Kidney glomerular epithelial cell (primary cell): ENCODE results near the gene CMTM8.

Experiments
- DNase-seq: peaks from one replicate; lab custom pipeline; 2025; lab: John Stamatoyannopoulos, UW

Gene CMTM8

DNA sequence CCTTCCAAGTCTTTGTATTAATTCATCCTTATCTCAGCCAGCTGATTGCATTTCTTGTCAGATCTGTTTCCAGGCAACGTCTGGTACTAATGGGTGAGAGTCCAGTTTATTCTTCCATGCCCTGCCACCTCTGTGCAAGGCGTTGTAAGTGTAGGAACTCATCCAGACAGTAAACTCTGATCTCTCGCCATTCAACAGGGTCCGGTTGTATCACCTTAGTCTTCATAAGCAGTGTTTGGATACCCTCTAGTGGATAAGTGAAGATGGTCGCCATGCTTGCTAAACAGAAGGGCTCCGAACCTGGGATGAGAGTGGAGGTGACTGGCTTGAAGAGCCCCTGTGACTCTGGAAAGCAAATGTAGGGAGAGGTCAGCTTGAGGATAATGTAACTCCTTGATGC lies 101.6 kb downstream of the CMTM8 start:
- peak; percentile 71 for DNase-seq

GRCh38 chr3:32340611-32341365 lies 102.3 kb downstream of the CMTM8 start:
- no peak for DNase-seq

DNA sequence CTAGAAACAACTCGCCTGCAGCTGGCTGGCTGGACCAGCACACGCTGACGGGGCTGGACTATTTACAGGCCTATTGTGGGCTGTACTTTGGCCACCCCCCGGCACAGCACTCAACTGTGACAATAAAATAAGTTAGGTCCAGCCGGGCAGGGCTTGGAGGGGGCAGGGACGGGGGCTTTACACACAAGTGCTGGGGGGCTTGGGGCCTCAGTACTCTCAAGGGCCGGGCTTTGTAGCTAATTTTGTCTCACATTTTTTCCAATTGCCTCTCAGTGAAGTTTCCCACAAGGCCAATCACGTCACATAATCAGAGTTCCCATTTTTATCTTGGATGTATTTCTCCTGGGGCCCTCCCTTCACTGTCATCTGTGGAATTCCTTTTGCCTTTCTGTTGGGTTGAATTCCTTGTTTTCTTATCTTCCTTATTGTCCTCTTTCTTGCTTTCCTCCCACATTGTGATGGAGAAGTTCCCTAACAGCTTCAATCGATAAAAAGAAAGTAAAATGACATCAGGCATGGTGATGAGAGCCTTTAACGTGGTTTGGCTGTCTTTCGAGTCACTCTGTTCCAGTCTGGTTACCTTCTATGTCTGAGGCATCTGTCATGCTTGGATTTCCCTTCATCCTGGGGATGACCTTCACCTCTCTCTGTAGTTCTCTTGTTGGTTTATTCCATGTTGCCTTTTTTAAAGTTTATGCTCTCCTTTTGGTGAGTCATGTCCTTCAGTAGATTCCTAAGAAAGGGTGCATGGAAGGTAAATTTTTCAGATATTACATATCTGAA lies 109.1 kb downstream of the CMTM8 start:
- DNase-seq, result peak; percentile 53

- no peak for DNase-seq
Observed at GRCh38 chr3:32349184-32349583, 110.7 kb downstream of the CMTM8 start.

GRCh38 chr3:32352563-32352962 lies 114.1 kb downstream of the CMTM8 start:
- DNase-seq, result no peak

GRCh38 chr3:32353351-32353750 lies 114.9 kb downstream of the CMTM8 start:
- no peak for DNase-seq

- DNase-seq, result no peak
Observed at GRCh38 chr3:32354362-32354778, 115.9 kb downstream of the CMTM8 start.

DNA sequence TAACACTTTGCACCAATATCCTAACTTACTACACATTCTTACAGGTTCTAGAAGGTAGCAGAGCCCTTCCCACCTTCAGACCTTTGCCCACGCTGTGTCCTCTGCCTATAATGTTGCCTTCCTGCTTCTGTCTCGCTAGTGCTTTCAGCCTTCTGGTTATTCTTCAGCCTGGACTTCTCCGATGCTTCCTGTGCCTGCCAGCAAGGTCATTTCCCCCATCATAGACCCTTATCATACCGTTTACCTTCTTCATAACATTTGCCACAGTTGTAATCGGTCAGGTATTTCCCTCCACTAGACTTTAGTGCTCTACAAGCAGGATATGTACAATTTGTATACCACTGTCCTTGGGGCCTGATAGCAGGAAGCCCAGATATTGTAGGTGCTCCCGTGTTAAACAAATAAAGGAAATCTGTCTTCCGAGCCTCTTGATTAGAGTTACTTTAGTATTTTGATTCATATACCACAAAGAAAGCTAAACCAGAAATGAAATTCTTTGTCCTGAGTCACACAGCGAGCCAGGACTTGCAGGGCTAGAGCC lies 117.3 kb downstream of the CMTM8 start:
- no peak for DNase-seq

DNA sequence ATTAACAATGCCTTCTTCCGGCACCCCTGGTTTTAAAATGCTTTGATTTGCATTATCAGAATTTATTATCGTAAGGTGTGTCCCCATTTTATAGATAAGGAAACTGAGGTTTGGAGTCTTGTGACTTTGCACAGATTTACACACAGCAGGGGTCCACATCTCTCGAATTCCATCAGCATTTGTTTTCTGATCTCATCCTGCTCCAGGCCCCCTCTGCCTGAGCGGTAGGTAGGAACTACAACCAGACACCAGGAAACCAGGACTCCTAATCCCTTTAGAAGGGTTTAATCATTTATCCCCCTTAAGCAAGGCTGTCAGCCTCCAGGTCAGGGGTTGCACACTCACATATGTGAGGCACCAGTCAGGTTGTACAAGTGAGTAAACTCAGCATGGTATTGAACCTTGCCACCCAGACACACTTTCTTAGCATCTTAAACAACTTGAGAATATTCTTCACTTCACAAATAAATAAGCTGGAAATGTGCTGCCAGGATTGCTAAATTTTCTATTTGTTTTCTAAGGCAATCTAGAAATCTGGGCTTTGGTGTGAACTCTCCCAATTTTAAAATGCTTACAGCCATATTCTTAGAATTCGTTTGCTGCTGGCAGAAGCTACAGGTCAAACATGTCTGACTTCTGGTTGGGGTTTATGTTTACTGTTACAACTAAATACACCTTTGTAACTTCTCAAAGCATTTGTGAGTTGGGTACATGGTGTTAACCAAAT lies 121.4 kb downstream of the CMTM8 start:
- no peak for DNase-seq

- DNase-seq, result no peak
Observed at GRCh38 chr3:32360493-32360827, 122.0 kb downstream of the CMTM8 start.

DNA sequence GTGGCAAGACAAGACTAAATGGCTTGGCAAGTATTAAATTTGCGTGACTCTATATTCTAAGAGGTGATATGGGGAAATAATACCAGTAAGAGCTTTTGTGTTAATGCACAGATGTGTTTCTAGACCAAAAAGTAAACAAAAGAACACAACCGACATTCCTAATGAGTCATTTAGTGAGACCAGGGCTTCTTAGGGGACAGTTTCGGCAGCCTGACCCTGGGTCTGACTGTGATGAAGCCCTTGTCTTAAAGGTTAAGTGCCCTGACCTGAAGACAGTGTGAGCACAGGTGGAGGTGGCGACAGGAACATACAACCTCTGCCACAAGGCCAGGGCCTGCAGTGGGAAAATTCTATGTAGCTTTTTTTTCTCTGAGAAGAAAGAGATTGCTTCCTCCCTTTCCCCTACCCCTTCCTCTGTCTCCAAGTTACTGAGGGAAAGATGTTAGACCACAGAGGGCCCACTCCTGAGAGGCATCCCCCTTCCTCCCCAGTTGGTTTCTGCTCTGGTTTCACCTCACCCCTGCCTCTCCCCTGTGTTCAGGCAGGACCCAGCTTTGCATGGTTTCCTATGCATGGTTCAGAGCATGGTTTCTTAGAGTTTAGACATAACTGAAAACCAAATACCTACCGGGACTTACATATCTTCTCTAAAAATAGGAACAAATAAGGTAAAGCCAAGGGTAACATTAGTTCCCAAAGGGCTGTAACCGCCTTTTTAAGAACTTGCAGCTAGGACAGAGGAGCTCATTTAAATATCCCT lies 128.3 kb downstream of the CMTM8 start:
- no peak for DNase-seq

DNA sequence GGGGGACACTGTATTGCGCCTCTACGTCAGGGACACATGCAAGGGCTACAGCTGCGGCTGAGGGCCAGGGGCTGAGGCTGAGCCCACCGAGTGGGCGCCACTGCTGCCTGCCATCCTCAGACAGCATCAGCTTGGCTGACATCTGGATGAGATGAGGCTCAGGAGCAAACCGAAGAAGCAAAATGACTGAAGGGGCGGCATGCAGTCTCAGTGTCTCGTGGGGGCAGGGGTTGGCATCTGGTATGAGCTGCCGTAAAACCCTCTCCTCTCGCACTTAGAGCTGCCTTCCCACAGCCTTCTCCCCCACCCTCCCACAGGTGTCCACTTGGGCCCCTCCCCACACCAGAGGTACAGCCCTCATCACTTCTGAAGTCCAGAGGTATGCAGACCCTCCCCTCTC lies 129.0 kb downstream of the CMTM8 start:
- DNase-seq, result no peak

DNA sequence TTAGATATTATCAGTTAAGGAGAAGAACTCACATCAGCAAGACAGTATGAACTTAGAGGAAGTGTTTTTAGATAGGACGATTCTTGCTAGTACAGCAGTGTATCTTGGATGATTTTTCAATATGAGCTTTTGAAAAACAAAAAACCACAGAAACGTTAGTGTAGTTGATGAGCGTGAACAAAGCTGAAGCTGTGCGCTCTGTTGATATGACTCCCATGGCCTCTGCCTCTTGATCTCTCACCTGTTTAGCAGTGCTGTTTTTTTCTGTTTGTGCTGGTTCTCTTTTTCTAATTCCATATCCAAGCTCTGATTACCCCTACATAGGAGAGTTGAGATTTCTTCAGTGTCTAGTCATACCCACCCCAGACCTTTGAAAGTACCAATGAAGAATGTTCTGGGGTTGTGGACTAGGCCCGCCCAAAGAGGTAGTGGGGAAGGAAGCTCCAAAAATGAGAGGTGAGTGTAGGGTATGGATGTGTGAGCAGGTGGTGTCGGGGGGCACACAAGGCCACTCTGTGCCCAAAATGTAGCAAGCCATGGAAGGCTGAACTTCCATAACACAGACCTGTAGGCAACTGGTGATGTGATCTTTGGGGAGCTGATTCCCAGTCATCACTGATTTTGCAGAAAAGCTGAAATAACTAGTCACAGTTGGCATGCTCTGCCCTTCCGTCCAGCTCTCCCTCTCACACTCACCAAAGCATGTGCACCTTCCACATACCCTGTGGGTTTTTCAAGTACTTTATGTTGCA lies 133.2 kb downstream of the CMTM8 start:
- no peak for DNase-seq

GRCh38 chr3:32372213-32372490 lies 133.7 kb downstream of the CMTM8 start:
- DNase-seq, result no peak

- no peak for DNase-seq
Observed at GRCh38 chr3:32373276-32373675, 134.8 kb downstream of the CMTM8 start.

DNA sequence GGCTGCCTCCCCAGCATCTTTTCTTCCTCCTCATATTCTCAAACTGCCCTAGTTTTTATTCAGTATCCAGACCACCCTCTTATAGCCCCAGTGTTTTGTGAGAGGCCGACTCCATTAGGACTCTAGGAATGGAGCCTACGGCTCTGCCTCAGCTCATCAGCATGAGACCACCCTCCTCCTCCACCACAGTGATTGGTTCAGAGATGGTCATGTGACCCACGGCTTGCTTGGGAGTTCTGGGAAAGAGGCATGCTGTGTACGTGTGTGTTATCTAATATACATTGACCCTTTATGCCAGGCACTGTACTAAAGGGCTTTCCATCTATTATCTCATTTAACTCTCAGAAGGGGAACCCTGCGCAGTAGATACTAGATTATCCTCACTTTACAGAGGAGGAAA lies 135.4 kb downstream of the CMTM8 start:
- DNase-seq, result no peak

DNA sequence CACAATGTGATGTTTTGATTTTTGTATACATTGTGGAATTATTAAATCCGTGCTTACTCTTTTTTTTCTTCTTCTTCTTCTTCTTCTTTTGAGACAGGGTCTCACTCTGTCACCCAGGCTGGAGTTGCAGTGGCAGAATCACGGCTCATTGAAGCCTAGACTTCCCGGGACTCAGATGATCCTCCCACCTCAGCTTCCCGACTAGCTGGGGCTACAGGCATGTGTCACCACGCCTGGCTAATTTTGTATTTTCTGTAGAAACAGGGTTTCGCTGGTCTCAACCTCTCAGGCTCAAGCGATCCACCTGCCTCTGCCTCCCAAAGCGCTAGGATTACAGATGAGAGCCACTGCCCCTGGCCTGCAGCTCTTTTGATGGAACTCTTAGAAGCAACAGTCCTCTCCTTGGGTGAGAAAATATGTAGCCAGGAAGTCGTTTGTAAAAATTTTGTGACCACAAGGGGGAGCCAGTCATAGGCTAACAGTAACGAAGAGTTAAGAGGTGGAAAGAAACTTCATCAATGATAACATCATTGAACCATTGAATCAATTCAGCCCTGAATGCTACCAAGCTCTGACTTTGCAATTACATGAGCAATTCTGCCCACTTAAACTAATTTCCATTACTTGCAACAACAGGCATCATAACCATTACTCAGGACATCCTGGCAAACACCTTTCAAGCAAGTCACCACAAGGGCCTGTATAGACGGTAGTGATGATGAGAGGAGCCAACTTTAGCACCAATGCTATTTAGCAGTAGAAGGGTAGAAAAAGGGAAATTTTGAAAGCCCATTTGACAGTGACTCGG lies 136.5 kb downstream of the CMTM8 start:
- DNase-seq, result peak; percentile 47

DNA sequence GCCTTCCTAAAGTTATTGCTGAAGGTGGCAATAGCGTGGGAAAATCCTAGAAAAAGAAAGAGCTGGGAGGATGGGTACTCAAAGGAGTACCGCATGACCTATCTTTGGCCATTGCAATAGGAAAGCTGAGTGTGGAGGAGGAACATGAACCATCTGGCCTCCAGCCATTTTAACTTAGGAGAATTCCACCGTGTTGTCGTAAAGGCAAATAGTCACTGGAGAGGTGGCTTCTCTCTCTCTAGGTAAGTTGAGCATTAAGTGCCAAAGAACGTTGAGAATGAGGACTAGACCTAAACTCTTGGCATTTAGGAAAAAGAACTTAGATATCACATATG lies 137.1 kb downstream of the CMTM8 start:
- no peak for DNase-seq

DNA sequence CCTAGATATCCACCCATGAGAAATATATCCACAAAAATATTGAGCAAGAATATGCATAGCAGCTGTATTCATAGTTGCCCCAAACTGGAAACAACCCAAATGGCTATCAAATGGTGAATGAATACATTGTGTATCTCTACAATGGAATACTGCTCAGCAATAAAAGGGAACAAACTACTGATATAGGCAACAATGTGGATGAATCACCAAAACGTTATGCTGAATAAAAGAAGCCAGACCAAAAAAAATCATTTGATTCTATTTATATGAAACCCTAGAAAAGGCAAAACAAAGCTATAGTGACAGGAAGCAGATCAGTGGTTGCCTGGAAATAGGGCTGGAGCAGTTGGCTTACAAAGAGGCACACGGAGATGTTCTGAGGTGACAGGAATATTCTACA lies 137.6 kb downstream of the CMTM8 start:
- no peak for DNase-seq

DNA sequence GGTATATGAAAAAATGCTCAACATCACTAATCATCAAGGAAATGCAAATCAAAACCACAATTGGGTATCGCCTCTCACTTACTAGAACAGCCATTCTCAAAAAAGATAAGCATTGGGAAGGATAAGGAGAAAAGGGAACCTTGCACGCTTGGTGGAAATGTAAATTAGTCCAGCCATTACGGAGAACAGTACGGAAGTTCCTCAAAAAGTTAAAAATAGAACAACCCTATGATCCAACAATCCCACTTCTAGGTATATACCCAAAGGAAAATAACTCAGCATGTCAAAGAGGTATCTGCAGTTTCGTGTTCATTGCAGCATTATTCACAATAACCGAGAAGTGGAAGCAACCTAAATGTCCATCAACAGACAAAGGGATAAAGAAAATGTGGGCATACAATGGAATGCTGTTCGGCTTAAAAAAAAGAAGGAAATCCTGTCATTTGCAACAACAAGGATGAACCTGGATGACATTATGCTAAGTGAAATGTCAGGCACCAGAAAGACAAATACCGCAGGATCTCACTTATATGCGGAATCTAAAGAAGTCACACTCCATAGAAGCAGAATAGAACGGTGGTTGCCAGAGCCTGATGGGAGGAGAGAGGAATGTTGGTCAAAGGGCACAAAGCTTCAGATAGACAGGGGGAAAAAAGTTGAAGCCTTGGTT lies 141.5 kb downstream of the CMTM8 start:
- no peak for DNase-seq
